NT2/D1 (cell line): ENCODE measurements around the gene NF1.

Experiments
- YY1 ChIP-seq: IDR thresholded peaks from 2 replicates; pipeline ENCODE4 v1.6.1; 2011; ENCODE audit not compliant: insufficient read length, insufficient read depth
- ZNF274 ChIP-seq: IDR thresholded peaks from 2 replicates; pipeline ENCODE4 v1.6.1; 2011; ENCODE audit warnings: mild to moderate bottlenecking, low read depth, low read length

DNA sequence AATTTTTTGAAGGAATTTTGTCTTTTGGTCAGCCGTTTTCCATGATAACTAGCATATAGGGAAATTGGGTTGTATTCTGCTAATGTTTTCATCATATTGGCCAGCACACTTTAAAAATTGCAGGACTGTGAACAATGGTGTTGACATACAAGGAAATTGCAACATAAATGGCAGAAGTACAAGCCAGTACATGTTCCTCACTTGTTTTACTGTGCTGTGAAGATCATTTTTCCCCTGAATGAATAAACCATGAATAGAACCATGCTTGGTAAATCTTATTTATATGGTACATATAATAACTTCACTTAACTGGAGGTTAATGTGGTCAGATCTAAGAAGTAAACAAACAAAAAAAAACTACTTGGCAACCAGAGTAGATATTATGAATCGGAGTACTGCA lies 179.5 kb downstream of the NF1 start:
- TF ChIP-seq YY1 (no peak), ZNF274 (no peak)
